ENCODE measurements around the gene GRM5. TPM values are rescaled to one million over a fixed set of nuclear protein-coding genes. Genes with fewer than 3 reads are reported as not detected.

GRM5 gene
- total RNA-seq, 1 experiment from 2014 or later, result 8.3 TPM

DNA sequence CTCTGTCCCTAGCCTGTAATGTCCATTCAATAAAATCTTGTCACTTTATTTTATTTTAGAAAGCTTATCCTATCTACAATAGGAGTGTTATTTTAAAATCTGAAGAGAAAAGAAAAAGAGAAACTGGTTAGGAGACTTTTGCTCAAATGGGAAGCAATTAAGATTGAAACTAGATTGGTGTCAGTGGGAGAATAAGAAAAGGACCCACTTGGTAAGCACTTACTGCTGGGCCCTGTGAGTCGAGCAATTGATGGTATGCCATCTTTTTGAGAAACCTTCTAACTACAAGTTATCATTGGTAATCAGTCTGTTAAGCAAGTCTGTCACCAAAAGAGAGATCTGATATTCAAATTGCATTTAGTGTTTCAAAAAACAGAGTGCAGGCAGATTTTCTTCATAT, 258.4 kb downstream of the GRM5 start:
- intact Hi-C loops (cut with micrococcal nuclease; ENCODE audit: unreplicated experiment), result no loop called here
- no TSS peak for BruUV-seq (replicated peaks)
- no peaks in the 10 kb centered on the region for H3K36me3 Mint-ChIP-seq (ENCODE audit: insufficient read depth, unreplicated experiment)

DNA sequence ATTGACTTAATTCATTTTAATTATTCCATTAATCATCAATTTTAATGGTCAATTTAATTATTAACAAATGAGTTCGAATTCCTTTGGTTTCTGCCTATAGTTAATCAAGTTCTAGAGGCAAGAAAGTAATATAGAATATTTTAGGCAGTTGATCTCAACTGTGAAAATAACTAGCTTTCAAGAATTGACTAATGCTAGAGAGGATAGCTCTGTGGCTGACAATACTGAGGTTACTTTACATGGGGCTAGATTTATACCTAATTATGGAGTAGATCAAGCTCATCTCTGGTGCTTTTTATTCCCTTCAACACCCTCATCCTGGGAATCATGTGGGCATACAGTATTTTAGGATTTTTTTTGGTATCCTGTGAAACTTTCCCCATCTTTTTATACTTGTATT, 259.4 kb downstream of the GRM5 start:
- Mint-ChIP-seq H3K27ac (ENCODE audit: unreplicated experiment) (no peak overlapping the region), H3K9me3 (ENCODE audit: low read depth, unreplicated experiment) (no peaks in the 10 kb centered on the region)
- BruUV-seq (replicated peaks), result no TSS peak

More for the DNA sequence above, 258.4 kb downstream of the GRM5 start:
- H3K27ac Mint-ChIP-seq (ENCODE audit: unreplicated experiment), result no peak overlapping the region
- H3K4me3 Mint-ChIP-seq (ENCODE audit: low read depth, unreplicated experiment), result no peak overlapping the region
- no peak for DNase-seq
- CTCF ChIA-PET, result no interaction called here
- H3K4me1 Mint-ChIP-seq (ENCODE audit: low read depth, unreplicated experiment), result no peaks in the 10 kb centered on the region
- TF ChIP-seq, protein P1, sequence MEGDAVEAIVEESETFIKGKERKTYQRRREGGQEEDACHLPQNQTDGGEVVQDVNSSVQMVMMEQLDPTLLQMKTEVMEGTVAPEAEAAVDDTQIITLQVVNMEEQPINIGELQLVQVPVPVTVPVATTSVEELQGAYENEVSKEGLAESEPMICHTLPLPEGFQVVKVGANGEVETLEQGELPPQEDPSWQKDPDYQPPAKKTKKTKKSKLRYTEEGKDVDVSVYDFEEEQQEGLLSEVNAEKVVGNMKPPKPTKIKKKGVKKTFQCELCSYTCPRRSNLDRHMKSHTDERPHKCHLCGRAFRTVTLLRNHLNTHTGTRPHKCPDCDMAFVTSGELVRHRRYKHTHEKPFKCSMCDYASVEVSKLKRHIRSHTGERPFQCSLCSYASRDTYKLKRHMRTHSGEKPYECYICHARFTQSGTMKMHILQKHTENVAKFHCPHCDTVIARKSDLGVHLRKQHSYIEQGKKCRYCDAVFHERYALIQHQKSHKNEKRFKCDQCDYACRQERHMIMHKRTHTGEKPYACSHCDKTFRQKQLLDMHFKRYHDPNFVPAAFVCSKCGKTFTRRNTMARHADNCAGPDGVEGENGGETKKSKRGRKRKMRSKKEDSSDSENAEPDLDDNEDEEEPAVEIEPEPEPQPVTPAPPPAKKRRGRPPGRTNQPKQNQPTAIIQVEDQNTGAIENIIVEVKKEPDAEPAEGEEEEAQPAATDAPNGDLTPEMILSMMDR (IDR thresholded peaks at IDR 0.05; ENCODE audit: unreplicated experiment), result no peak
- no peaks in the 10 kb centered on the region for H3K27me3 Mint-ChIP-seq (ENCODE audit: unreplicated experiment)
- H3K9me3 Mint-ChIP-seq (ENCODE audit: low read depth, unreplicated experiment), result no peaks in the 10 kb centered on the region

DNA sequence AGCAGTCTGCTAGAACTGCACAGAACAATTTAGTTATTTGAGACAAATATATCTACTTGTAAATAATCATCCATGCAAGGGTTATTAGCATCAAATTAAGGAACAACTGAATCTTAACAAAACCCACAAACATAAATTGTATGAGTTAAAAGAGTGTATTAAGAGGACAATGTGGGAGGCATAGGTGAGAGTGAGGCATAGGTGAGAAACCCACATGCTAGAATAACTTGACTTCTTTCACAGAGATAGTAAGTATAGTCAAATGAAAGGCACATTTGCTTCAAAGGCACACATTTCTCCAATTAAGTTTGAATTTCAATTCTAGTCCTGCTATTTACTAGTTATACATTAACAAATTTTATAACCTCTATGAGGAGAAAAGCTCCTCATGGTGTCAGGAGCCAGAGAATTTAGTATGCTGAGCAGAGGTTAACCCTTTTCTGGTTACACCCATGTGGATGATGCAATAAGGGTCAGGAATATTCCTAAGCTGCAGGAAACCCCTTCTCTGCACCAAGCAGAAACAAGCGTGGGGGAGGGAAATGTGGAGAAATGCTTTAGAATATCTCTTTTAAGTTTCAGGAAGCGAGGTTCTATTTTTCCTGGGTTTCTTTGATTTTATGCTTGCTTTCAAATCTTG, 264.2 kb downstream of the GRM5 start:
- H3K4me1 Mint-ChIP-seq (ENCODE audit: low read depth, unreplicated experiment), result no peaks in the 10 kb centered on the region
- CTCF ChIA-PET, result no interaction called here
- H3K9me3 Mint-ChIP-seq (ENCODE audit: low read depth, unreplicated experiment), result no peaks in the 10 kb centered on the region
- BruUV-seq (replicated peaks), result no TSS peak
- TF ChIP-seq, protein P1 (IDR thresholded peaks at IDR 0.05; ENCODE audit: unreplicated experiment), result no peak
- H3K36me3 Mint-ChIP-seq (ENCODE audit: insufficient read depth, unreplicated experiment), result no peaks in the 10 kb centered on the region
- H3K27me3 Mint-ChIP-seq (ENCODE audit: unreplicated experiment), result no peaks in the 10 kb centered on the region
- no peak overlapping the region for H3K27ac Mint-ChIP-seq (ENCODE audit: unreplicated experiment)
- no peak for DNase-seq
- no peak overlapping the region for H3K4me3 Mint-ChIP-seq (ENCODE audit: low read depth, unreplicated experiment)
- intact Hi-C loops (cut with micrococcal nuclease; ENCODE audit: unreplicated experiment), result no loop called here

More for the DNA sequence above, 259.4 kb downstream of the GRM5 start:
- CTCF ChIA-PET, result no interaction called here
- TF ChIP-seq, protein P1 (IDR thresholded peaks at IDR 0.05; ENCODE audit: unreplicated experiment), result no peak
- DNase-seq, result no peak
- H3K4me3 Mint-ChIP-seq (ENCODE audit: low read depth, unreplicated experiment), result no peak overlapping the region
- no peaks in the 10 kb centered on the region for H3K4me1 Mint-ChIP-seq (ENCODE audit: low read depth, unreplicated experiment)
- no peaks in the 10 kb centered on the region for H3K36me3 Mint-ChIP-seq (ENCODE audit: insufficient read depth, unreplicated experiment)
- H3K27me3 Mint-ChIP-seq (ENCODE audit: unreplicated experiment), result no peaks in the 10 kb centered on the region
- intact Hi-C loops (cut with micrococcal nuclease; ENCODE audit: unreplicated experiment), result no loop called here

DNA sequence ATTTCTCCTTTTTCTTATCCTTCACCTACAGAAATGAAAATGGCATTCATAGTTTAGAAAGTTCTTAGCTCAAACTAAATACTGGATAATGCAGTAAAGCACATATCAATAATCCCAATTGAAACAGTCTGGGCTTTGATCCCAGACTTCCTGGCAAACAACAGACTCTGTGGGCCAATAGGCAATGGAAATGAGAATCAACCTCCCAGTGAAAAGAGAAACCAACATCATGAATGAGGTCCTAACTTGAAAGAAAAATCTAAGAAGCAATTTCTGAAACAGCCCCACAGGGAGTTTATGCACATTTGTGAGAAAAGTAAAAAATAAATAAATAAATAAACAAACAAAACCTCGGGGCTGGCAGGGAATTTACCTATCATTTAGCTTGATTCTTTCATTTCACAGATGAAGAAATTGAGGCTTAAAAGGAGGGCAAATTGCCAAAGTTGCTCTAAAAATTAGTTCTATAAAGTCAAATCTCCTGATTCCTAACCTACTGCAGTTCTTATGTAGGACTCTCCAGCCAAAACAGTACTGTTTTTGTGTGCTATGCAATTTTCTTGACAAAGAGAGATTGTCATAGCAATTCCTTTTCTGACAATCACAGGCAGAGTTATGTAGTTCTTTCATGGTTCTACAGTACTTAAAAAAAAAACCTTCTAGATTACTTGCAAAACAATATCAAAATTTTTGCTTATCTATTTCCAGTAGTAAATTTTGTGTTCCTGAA, 265.8 kb downstream of the GRM5 start:
- H3K4me1 Mint-ChIP-seq (ENCODE audit: low read depth, unreplicated experiment), result no peaks in the 10 kb centered on the region
- no peak for DNase-seq
- H3K4me3 Mint-ChIP-seq (ENCODE audit: low read depth, unreplicated experiment), result no peak overlapping the region
- no peak overlapping the region for H3K27ac Mint-ChIP-seq (ENCODE audit: unreplicated experiment)
- H3K27me3 Mint-ChIP-seq (ENCODE audit: unreplicated experiment), result no peaks in the 10 kb centered on the region
- CTCF ChIA-PET, result no interaction called here
- intact Hi-C loops (cut with micrococcal nuclease; ENCODE audit: unreplicated experiment), result no loop called here
- H3K9me3 Mint-ChIP-seq (ENCODE audit: low read depth, unreplicated experiment), result no peaks in the 10 kb centered on the region
- H3K36me3 Mint-ChIP-seq (ENCODE audit: insufficient read depth, unreplicated experiment), result no peaks in the 10 kb centered on the region
- TF ChIP-seq, protein P1 (IDR thresholded peaks at IDR 0.05; ENCODE audit: unreplicated experiment), result no peak
- no TSS peak for BruUV-seq (replicated peaks)

All from Calu3 (cell line).